ENCODE results near the gene C5orf63.
A peak's percentile ranks its signal among the peaks of the same experiment; 100 is the strongest.
"Not testable (repeated sequence)": the region's sequence is repeated elsewhere in the genome, so short reads cannot be mapped to it uniquely, and the experiment has no call there.

C5orf63 gene

GRCh38 chr5:127030259-127031146, 42.8 kb downstream of the C5orf63 start, which contains the start of gene MARCHF3:
Gene MARCHF3 (minus strand): TSS chr5:127030558. CDS start chr5:126918171, 112,387 bp downstream.
- peak; percentile 9 for DNase-seq

- DNase-seq, result no peak
Measured at GRCh38 chr5:127029581-127030258, 43.6 kb downstream of the C5orf63 start.

- DNase-seq, result no peak
Measured at GRCh38 chr5:127028822-127029457, 44.4 kb downstream of the C5orf63 start.

- no peak for DNase-seq
Measured at GRCh38 chr5:127027539-127027938, 45.8 kb downstream of the C5orf63 start.

GRCh38 chr5:127026166-127026565, 47.1 kb downstream of the C5orf63 start:
- no peak for DNase-seq

- no peak for DNase-seq
Measured at GRCh38 chr5:127025467-127025866, 47.8 kb downstream of the C5orf63 start.

GRCh38 chr5:127024821-127025220, 48.5 kb downstream of the C5orf63 start:
- DNase-seq, result no peak

- not testable (repeated sequence) for DNase-seq
Measured at GRCh38 chr5:127023552-127024191, 49.6 kb downstream of the C5orf63 start.

GRCh38 chr5:127022846-127023245, 50.5 kb downstream of the C5orf63 start:
- DNase-seq, result no peak

GRCh38 chr5:127019928-127020327, 53.4 kb downstream of the C5orf63 start:
- DNase-seq, result no peak

- not testable (repeated sequence) for DNase-seq
Measured at GRCh38 chr5:127016722-127017121, 56.6 kb downstream of the C5orf63 start.

- no peak for DNase-seq
Measured at GRCh38 chr5:127015716-127016115, 57.6 kb downstream of the C5orf63 start.

GRCh38 chr5:127014573-127014972, 58.7 kb downstream of the C5orf63 start:
- no peak for DNase-seq

- no peak for DNase-seq
Measured at GRCh38 chr5:127013407-127013806, 59.9 kb downstream of the C5orf63 start.

GRCh38 chr5:127012916-127013315, 60.4 kb downstream of the C5orf63 start:
- DNase-seq, result no peak

GRCh38 chr5:127011961-127012644, 61.2 kb downstream of the C5orf63 start:
- DNase-seq, result no peak

GRCh38 chr5:127011153-127011552, 62.1 kb downstream of the C5orf63 start:
- DNase-seq, result no peak

GRCh38 chr5:127010362-127010761, 62.9 kb downstream of the C5orf63 start:
- no peak for DNase-seq

- no peak for DNase-seq
Measured at GRCh38 chr5:127009784-127010183, 63.5 kb downstream of the C5orf63 start.

GRCh38 chr5:127008300-127008975, 64.9 kb downstream of the C5orf63 start:
- no peak for DNase-seq

GRCh38 chr5:127007522-127007921, 65.8 kb downstream of the C5orf63 start:
- no peak for DNase-seq

GRCh38 chr5:127006744-127007143, 66.6 kb downstream of the C5orf63 start:
- DNase-seq, result no peak

Measured in NCI-H187 treated with DMSO at 0.1 percent for 48 hours (cell line).